A673 (cell line): Measurements from ENCODE around the gene KIF26B.

Experiments
- CTCF ChIP-seq: fragments of 300-800, 200-600 bp; sonication (generic); conservative IDR thresholded peaks from 2 replicates; pipeline ENCODE4 v1.5.1; 2017; ENCODE audit warnings: low read depth, mild to moderate bottlenecking, antibody characterized with exemption, low read length, moderate library complexity, mixed read lengths
- EZH2 ChIP-seq: fragments of 200-600 bp; sonication (generic); IDR thresholded peaks from 2 replicates; pipeline ENCODE4 v1.6.1; 2017; ENCODE audit warnings: borderline replicate concordance, low read depth, mild to moderate bottlenecking, mixed read lengths, antibody characterized with exemption, low read length; ENCODE audit not compliant: poor library complexity, severe bottlenecking

- no peak for TF ChIP-seq CTCF
- no peak for TF ChIP-seq EZH2
Measured at GRCh38 chr1:245132771-245133170, 22.0 kb upstream of the KIF26B start.
